Duodenal mucosa (tissue), 2 donors: Measurements from ENCODE around the gene ZNF433.
"Not testable (repeated sequence)": the region's sequence is repeated elsewhere in the genome, so short reads cannot be mapped to it uniquely, and the experiment has no call there.

Experiments
- H3K27ac ChIP-seq: one replicate; pipeline ENCODE4 v1.7.0; 2013; ENCODE audit warnings: low read depth, low read length
- H3K27me3 ChIP-seq, 2 donors: one replicate each; pipeline ENCODE4 v1.7.0; 2013; ENCODE audit warnings: low read length in 2 of 2, control low read depth in 1 of 2; ENCODE audit not compliant: insufficient read depth in 2 of 2, control insufficient read depth in 1 of 2
- H3K36me3 ChIP-seq, 2 donors: one replicate each; pipeline ENCODE4 v1.7.0; 2013; ENCODE audit warnings: low read length in 2 of 2, control low read depth in 1 of 2; ENCODE audit not compliant: insufficient read depth in 2 of 2, control insufficient read depth in 1 of 2
- H3K4me1 ChIP-seq, 2 donors: one replicate each; pipeline ENCODE4 v1.7.0; 2013; ENCODE audit warnings: low read length in 2 of 2, control low read depth in 1 of 2; ENCODE audit not compliant: insufficient read depth in 2 of 2, control insufficient read depth in 1 of 2
- H3K4me3 ChIP-seq, 2 donors: one replicate each; pipeline ENCODE4 v1.7.0; 2013; ENCODE audit warnings: low read length in 2 of 2, low read depth in 1 of 2
- H3K9ac ChIP-seq, 2 donors: one replicate each; pipeline ENCODE4 v1.7.0; 2013; ENCODE audit warnings: low read length in 2 of 2, low read depth in 1 of 2
- H3K9me3 ChIP-seq, 2 donors: one replicate each; pipeline ENCODE4 v1.7.0; 2013; ENCODE audit warnings: low read length in 2 of 2, control low read depth in 1 of 2; ENCODE audit not compliant: control insufficient read depth in 1 of 2

ZNF433 gene

DNA sequence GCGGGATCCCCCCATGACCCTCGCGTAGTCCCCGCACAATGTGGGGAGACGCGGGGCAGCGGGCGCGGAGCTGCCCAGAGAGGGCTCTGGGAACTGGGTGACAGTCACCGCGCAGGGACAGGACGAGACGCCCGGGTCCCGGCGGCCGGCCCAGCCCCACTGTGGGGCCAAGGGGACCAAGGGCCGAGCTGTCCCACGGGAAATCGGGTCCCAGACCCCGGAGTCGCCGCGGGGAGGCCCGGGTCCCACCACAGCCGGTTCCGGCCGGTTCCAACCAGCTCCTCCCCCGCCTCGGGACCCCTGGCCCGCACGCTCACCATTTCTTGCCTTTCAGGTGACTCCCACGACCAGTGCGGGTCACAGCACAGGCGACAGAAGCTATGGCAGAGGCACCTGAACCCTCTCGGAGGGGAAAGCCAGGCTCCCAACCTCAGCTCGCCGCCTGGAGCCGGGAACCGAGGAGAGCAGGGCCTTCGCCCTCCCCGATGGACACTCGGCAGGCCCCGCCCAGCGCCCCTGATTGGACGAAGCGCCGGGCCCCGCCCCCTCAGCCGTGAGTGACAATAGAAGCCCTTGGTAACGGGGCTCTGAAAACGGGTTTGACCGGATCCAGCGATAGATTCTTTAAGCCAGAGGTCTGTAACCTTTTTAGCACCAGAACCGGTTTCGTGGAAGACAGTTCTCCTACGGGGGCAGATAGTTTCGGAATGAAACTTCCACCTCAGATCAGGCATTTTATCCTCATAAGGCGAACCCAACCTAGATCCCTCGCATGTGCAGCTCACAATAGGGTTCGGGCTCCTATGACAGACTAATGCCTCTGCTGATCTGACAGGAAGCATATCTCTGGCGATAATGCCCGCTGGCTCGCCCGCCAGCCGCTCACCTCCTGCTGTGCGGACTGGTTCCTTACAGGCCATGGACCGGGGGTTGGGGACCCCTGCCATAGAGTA is at the start of gene ZNF433:
ZNF433 (minus strand) TSS at position 460 of the 953 bp plus-strand sequence; CDS start at position 320, 140 bp downstream.
- Histone ChIP-seq H3K4me1 (peaks cover 0 to 3% of the 10 kb centered on the region in 2 donors), H3K27ac (peak within 1 kb of the TSS; percentile 67), H3K4me3 (peak within 1 kb of the TSS; percentile 84 to 85), H3K9me3 (no peaks in the 10 kb centered on the region), H3K36me3 (no peaks in the 10 kb centered on the region), H3K27me3 (no peaks in the 10 kb centered on the region), H3K9ac (peak within 1 kb of the TSS; percentile 78 to 84)

DNA sequence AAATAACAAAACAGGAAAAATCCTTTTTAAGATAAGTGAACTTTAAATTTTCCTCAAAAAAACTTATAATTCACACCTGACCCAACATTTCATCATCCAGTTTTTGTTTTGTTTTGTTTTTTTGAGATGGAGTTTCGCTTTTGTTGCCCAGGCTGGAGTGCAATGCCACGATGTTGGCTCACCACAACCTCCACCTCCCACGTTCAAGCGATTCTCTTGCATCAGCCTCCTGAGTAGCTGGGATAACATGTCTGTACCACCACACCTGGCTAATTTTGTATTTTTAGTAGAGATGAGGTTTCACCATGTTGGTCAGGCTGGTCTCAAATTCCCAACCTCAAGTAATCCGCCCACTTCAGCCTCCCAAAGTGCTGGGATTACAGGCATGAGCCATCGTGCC is 47.9 kb upstream of the ZNF433 start:
- H3K4me1 ChIP-seq, H3K27ac ChIP-seq, H3K27me3 ChIP-seq, H3K4me3 ChIP-seq, H3K36me3 ChIP-seq, H3K9ac ChIP-seq: not testable (repeated sequence)
- peaks cover 41 to 47% of the 10 kb centered on the region in 2 donors for H3K9me3 ChIP-seq

DNA sequence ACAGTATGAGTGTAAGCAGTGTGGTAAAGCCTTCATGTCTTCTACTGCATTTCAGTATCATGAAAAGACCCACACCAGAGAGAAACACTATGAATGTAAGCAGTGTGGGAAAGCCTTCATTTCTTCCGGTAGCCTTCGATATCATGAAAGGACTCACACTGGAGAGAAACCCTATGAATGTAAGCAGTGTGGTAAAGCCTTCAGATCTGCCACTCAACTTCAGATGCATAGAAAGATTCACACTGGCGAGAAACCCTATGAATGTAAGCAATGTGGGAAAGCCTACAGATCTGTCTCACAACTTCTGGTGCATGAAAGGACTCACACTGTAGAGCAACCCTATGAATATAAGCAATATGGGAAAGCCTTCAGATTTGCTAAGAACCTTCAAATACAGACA is 41.9 kb upstream of the ZNF433 start:
- H3K27ac ChIP-seq, result no peak overlapping the region
- H3K27me3 ChIP-seq, result no peaks in the 10 kb centered on the region
- no peaks in the 10 kb centered on the region for H3K4me1 ChIP-seq
- peaks cover 81 to 82% of the 10 kb centered on the region in 2 donors for H3K9me3 ChIP-seq
- H3K36me3 ChIP-seq, result peaks cover 43% of the 10 kb centered on the region in 2 donors
- no peak overlapping the region for H3K9ac ChIP-seq
- peak overlapping the region; percentile 16 to 33 for H3K4me3 ChIP-seq

DNA sequence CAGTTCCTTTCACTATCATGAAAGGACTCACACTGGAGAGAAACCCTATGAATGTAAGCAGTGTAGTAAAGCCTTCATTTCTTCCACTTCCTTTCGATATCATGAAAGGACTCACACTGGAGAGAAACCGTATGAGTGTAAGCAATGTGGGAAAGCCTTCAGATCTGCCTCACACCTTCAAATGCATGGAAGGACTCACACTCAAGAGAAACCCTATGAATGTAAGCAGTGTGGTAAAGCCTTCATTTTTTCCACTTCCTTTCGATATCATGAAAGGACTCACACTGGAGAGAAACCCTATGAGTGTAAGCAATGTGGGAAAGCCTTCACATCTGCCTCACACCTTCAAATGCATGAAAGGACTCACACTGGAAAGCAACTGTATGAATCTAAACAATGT is 40.9 kb upstream of the ZNF433 start:
- not testable (repeated sequence) for H3K4me1 ChIP-seq, H3K27me3 ChIP-seq, H3K9ac ChIP-seq, H3K27ac ChIP-seq
- H3K9me3 ChIP-seq, result peaks cover 79 to 86% of the 10 kb centered on the region in 2 donors
- peaks cover 43% of the 10 kb centered on the region in 2 donors for H3K36me3 ChIP-seq
- H3K4me3 ChIP-seq, result peak overlapping the region; percentile 16 to 58

DNA sequence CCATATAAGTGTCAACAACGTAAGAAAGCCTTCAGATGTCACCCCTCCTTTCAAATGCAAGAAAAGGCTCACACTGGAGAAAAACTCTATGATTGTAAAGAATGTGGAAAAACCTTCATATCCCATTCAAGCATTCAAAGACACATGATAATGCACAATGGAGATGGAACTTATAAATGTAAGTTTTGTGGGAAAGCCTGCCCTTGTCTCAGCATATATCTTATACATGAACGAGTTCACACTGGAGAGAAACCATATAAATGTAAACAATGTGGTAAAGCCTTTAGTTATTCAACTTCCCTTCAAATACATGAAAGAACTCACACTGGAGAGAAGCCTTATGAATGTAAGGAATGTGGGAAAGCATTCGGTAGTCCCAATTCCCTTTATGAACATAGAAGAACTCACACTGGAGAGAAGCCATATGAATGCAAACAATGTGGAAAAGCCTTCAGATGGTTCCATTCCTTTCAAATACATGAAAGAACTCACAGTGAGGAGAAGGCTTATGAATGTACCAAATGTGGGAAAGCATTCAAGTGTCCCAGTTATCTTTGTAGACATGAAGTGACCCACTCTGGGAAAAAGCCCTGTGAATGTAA is 40.2 kb upstream of the ZNF433 start:
- Histone ChIP-seq H3K4me1 (no peaks in the 10 kb centered on the region), H3K9me3 (peaks cover 79 to 87% of the 10 kb centered on the region in 2 donors), H3K9ac (no peak overlapping the region), H3K4me3 (peak overlapping the region; percentile 37 to 58), H3K27me3 (no peaks in the 10 kb centered on the region), H3K36me3 (peaks cover 43% of the 10 kb centered on the region in 2 donors), H3K27ac (no peak overlapping the region)

DNA sequence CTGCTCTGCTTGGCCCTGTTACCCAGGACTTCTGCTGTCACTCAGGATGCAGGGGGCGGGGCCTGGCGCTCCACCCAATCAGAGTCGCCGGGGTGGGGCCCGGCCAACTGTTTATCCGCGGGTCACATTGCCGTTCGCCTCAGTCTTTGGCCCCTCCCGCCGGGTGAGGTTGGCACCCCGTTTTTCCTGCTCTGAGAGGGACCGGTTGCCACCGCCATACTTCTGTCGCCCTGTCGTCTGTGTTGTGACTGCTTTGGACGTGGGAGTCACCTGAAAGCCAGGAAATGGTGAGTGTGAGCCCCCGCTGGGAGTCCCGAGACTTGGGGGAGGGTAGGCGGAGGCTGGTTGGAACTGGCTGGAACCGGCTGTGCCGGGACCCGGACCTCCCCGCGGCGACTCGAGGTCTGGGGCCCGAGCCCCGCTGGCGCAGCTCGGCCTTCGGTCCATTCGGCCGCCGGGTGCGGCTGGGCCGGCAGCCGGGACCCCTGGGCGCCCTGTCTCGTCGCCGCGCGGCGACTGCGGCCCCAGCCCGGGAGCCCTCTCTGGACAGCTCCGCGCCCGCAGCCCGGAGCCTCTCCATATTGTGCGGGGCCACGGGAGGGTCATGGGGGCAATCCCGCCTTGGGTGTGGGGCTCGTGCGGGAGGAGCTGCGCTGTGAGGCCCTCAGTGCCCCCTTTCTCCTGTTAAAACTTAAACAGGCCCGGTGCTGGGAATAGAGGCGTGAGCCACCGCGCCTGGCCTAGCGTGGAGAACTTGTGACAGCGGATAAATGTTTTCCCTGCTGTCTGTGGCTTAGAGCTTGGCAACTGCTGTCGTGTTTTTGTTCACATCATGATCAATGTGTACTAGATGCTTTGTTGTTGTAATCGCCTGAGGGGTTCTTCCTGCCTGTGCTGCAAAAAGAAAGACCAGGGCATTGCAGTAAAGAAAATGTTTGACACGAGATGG is 29.4 kb upstream of the ZNF433 start, which contains the start of gene ZNF844:
ZNF844 (plus strand) TSS at position 142 of the 949 bp plus-strand sequence; CDS start at position 285, 143 bp downstream.
- Histone ChIP-seq H3K4me1 (peaks cover 0 to 5% of the 10 kb centered on the region in 2 donors), H3K9me3 (peaks cover 13 to 19% of the 10 kb centered on the region in 2 donors), H3K36me3 (peaks cover 0 to 3% of the 10 kb centered on the region in 2 donors), H3K4me3 (peak within 1 kb of the TSS; percentile 68 to 90), H3K27me3 (no peaks in the 10 kb centered on the region), H3K9ac (peak within 1 kb of the TSS; percentile 90 to 94), H3K27ac (peak within 1 kb of the TSS; percentile 73)

DNA sequence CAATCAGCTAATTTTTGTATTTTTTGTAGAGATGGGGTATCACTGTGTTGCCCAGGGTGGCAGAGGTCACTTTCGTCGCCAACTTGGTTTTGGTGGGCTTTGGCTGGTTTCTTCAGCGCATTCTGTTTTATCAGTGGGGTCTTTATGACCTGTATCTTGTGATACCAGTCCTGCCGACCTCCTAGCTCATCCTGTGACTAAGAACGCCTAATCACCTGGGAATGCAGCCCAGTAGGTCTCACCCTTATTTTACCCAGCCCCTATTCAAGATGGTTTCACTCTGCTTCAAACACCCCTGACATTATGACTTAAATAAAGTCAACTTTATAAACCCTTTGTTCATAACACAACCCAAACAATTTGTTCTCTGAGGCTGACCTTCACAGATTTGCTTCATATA is 20.3 kb upstream of the ZNF433 start:
- Histone ChIP-seq H3K9me3 (no peaks in the 10 kb centered on the region), H3K36me3 (no peaks in the 10 kb centered on the region), H3K4me3 (no peak overlapping the region), H3K27ac (no peak overlapping the region), H3K27me3 (no peaks in the 10 kb centered on the region), H3K9ac (no peak overlapping the region), H3K4me1 (peaks cover 4 to 9% of the 10 kb centered on the region in 2 donors)

DNA sequence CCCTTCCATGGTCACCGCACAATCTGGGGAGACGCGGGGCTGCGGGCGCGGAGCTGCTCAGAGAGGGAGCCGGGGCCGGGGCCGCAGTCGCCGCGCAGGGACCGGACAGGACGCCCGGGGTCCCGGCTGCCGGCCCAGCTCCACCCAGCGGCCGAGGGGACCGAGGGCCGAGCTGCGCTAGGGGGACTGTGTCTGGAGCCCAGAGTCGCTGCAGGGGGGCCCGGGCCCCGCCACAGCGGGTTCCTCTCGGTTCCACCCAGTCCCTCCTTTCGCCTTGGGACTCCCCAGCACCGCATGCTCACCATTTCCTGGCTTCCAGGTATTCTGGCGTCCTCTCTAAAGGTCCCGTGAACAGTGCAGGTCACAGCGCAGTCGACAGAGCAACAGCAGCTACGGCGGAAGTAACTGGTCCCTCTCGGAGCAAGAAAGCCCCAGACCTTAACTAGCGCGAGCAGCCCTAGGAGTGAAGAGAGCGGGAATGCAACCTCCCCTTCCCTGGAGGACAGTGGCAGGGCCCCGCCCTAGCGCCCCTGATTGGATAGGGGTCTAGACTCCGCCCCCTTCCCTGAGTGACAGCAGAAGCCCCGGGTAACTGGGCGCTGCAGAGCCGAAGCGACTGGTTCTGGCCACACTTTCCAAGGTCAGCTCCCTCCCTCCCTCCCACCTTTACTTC is 17.2 kb upstream of the ZNF433 start, which contains the start of gene ZNF878:
ZNF878 (minus strand) TSS at position 465 of the 673 bp plus-strand sequence; CDS start at position 305, 160 bp downstream.
- Histone ChIP-seq H3K9ac (peak within 1 kb of the TSS; percentile 39 to 69), H3K4me1 (peaks cover 4 to 9% of the 10 kb centered on the region in 2 donors), H3K27me3 (no peaks in the 10 kb centered on the region), H3K36me3 (no peaks in the 10 kb centered on the region), H3K27ac (no peak within 1 kb of the TSS), H3K9me3 (peaks cover 0 to 2% of the 10 kb centered on the region in 2 donors), H3K4me3 (peak within 1 kb of the TSS; percentile 86 to 88)

DNA sequence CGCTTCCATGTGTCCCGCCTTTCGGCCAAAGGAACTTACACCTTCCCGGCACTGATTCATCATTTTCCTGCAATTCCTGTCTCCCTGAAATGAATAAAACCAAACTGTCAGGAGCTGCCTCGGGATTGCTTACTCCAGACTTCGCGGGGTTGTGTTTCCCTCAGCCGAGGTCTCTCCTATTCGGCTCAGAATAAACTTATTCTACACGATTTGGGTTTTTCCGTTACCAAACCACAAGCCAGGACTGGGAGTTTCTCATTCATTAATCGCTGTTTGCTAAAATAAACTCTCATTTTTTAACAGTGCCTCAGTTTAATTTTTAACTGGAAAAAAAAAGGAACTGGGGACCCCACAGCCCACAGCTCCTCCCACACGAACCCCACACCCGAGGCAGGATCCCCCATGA is 16.6 kb upstream of the ZNF433 start:
- H3K36me3 ChIP-seq, result no peaks in the 10 kb centered on the region
- peaks cover 4 to 9% of the 10 kb centered on the region in 2 donors for H3K4me1 ChIP-seq
- peak overlapping the region; percentile 86 to 88 for H3K4me3 ChIP-seq
- H3K9ac ChIP-seq, result peak overlapping the region; percentile 2 to 39
- no peak overlapping the region for H3K27ac ChIP-seq
- H3K27me3 ChIP-seq, result no peaks in the 10 kb centered on the region
- H3K9me3 ChIP-seq, result peaks cover 0 to 2% of the 10 kb centered on the region in 2 donors
